Natural killer cell (primary cell): ENCODE results near the gene CPAMD8. TPM values are rescaled to one million over a fixed set of nuclear protein-coding genes. Genes with fewer than 3 reads are reported as not detected.

Experiments
- ATAC-seq, 3 donors: fragments of 150-1000 bp in 2 of 3; fragments of 200-7000 bp in 1 of 3; cut with Tn5 transposase; 1 replicate in 1 of 3; 2 replicates in 2 of 3; pipeline ENCODE4 v1.10.0; 2021; ENCODE audit warnings: mild to moderate bottlenecking in 2 of 3, moderate library complexity in 2 of 3
- DNase-seq, 2 donors: peaks; one replicate each; pipeline versions ENCODE4 v3.0.0 to v3.0.0-alpha.2; 2013 to 2021; ENCODE audit warnings: mixed read lengths in 1 of 2
- H3K27ac ChIP-seq: one replicate; pipeline ENCODE4 v1.5.1; 2013; ENCODE audit warnings: mild to moderate bottlenecking, low read length
- H3K27me3 ChIP-seq: one replicate; pipeline ENCODE4 v1.6.1; 2013; ENCODE audit warnings: low read length; ENCODE audit not compliant: control insufficient read depth, insufficient read depth
- H3K36me3 ChIP-seq: one replicate; pipeline ENCODE4 v1.6.1; 2013; ENCODE audit warnings: low read length; ENCODE audit not compliant: control insufficient read depth, insufficient read depth
- H3K4me1 ChIP-seq: one replicate; pipeline ENCODE4 v1.6.1; 2013; ENCODE audit warnings: low read length; ENCODE audit not compliant: control insufficient read depth, insufficient read depth
- H3K4me3 ChIP-seq: one replicate; pipeline ENCODE4 v1.5.1; 2013; ENCODE audit warnings: low read length
- H3K9me3 ChIP-seq: one replicate; pipeline ENCODE4 v1.6.1; 2013; ENCODE audit warnings: low read length; ENCODE audit not compliant: control insufficient read depth, insufficient read depth
- H3K27ac Mint-ChIP-seq, 2 donors: one replicate each; pipeline ENCODE4 v1.8.0; 2022; ENCODE audit warnings: mild to moderate bottlenecking in 2 of 2, mixed read lengths in 2 of 2, moderate library complexity in 1 of 2
- H3K27me3 Mint-ChIP-seq, 2 donors: one replicate each; pipeline ENCODE4 v1.8.0; 2022; ENCODE audit warnings: low read depth in 2 of 2, mixed read lengths in 2 of 2
- H3K36me3 Mint-ChIP-seq: one replicate; pipeline ENCODE4 v1.8.0; 2022; ENCODE audit warnings: mixed read lengths
- H3K4me1 Mint-ChIP-seq, 2 donors: one replicate each; pipeline ENCODE4 v1.8.0; 2022; ENCODE audit warnings: mixed read lengths in 2 of 2
- H3K4me3 Mint-ChIP-seq: one replicate; pipeline ENCODE4 v1.8.0; 2022; ENCODE audit warnings: mild to moderate bottlenecking, moderate library complexity, mixed read lengths
- H3K9me3 Mint-ChIP-seq, 2 donors: one replicate each; pipeline ENCODE4 v1.8.0; 2022; ENCODE audit warnings: mixed read lengths in 2 of 2
- WGBS: methylation state at CpG from one replicate; pipeline ENCODE4 v1.1.7; 2013; ENCODE audit warnings: missing lambda C conversion rate; ENCODE audit not compliant: insufficient coverage; 5-methylcytosine and 5-hydroxymethylcytosine counted together
- intact Hi-C: fragments of 100-400 bp; cut with micrococcal nuclease; formaldehyde crosslinking; loops from one replicate; pipeline ENCODE4 v1.14.2; 2022
- total RNA-seq, 4 donors: library from RNA; stranded (reverse); fragments of 120-200 nt in 1 of 4; gene quantifications; one replicate each; pipeline versions ENCODE4 v1.2.3 to v1.2.4, GENCODE V29; 2013 to 2022
- TF ChIP-seq, protein P1 (sequence below): fragments of 200-600 bp; IDR thresholded peaks from one replicate; pipeline ENCODE4 v1.8.0; 2022; ENCODE audit warnings: antibody characterized with exemption

Gene CPAMD8
- total RNA-seq, 3 donors from 2014 or later (not counting 1 experiment from before 2014, with no cell fraction given): 3.6 to 4.9 (median 4.7) TPM

DNA sequence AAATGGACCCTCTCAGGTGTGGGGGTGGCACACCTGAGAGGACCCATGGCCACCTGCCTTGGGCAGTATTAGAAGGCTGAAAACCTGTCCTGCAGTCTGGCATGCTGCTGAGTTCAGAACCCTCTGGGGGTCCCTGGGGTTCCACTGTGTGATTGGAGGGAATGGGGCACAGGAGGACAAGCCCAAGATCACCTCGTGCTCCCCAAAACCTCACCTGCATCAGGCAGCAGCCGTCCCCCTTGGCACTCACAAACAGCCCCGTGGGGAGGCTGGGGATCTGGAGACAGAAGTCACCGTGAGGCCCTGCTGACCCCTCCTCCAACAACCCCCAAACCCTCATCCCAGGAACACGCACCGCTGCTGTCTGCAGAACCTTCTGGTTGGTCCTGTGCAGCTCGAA, 123.3 kb downstream of the CPAMD8 start:
- 89% methylated on average over 7 of the region's 7 CpGs for WGBS
- H3K9me3 ChIP-seq: no peaks in the 10 kb centered on the region
- DNase-seq (no peak), ATAC-seq (no peak)
- Mint-ChIP-seq H3K9me3 (no peaks in the 10 kb centered on the region), H3K4me3 (no peak overlapping the region), H3K27me3 (peaks cover 0 to 3% of the 10 kb centered on the region in 2 donors), H3K4me1 (peaks cover 13 to 15% of the 10 kb centered on the region in 2 donors), H3K36me3 (no peaks in the 10 kb centered on the region), H3K27ac (no peak overlapping the region)
- peaks cover 17% of the 10 kb centered on the region for H3K4me1 ChIP-seq
- H3K36me3 ChIP-seq: no peaks in the 10 kb centered on the region
- TF ChIP-seq, protein P1, sequence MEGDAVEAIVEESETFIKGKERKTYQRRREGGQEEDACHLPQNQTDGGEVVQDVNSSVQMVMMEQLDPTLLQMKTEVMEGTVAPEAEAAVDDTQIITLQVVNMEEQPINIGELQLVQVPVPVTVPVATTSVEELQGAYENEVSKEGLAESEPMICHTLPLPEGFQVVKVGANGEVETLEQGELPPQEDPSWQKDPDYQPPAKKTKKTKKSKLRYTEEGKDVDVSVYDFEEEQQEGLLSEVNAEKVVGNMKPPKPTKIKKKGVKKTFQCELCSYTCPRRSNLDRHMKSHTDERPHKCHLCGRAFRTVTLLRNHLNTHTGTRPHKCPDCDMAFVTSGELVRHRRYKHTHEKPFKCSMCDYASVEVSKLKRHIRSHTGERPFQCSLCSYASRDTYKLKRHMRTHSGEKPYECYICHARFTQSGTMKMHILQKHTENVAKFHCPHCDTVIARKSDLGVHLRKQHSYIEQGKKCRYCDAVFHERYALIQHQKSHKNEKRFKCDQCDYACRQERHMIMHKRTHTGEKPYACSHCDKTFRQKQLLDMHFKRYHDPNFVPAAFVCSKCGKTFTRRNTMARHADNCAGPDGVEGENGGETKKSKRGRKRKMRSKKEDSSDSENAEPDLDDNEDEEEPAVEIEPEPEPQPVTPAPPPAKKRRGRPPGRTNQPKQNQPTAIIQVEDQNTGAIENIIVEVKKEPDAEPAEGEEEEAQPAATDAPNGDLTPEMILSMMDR: no peak
- peaks cover 2% of the 10 kb centered on the region for H3K27me3 ChIP-seq
- intact Hi-C loops: no loop called here
- no peak overlapping the region for H3K4me3 ChIP-seq
- no peak overlapping the region for H3K27ac ChIP-seq

DNA sequence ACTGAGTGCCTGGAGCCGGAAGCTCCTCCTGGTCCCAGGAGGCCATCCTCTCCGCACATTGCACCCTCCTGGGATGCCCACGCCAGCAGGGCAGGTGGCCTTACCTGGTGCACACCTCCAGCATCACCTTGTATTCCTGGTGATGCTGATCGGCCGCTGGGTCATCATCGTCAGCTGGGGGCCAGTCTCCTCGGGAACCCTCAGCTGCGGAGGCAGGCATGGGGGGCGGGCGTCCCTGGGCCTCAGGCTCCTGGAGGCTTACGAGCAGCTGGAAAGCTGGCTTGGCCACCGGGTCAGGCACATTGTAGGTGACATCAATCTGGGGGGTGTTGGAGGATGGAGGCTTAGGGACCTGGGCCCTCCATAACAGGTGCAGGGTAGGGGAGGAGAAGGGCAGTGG, 124.1 kb downstream of the CPAMD8 start:
- H3K36me3 Mint-ChIP-seq: no peaks in the 10 kb centered on the region
- no peaks in the 10 kb centered on the region for H3K9me3 ChIP-seq
- peaks cover 0 to 3% of the 10 kb centered on the region in 2 donors for H3K27me3 Mint-ChIP-seq
- no peak overlapping the region for H3K27ac Mint-ChIP-seq
- no peaks in the 10 kb centered on the region for H3K36me3 ChIP-seq
- H3K4me1 Mint-ChIP-seq: peaks cover 14 to 15% of the 10 kb centered on the region in 2 donors
- H3K4me1 ChIP-seq: peaks cover 25% of the 10 kb centered on the region
- no peak for ATAC-seq
- intact Hi-C loops: no loop called here
- TF ChIP-seq, protein P1: no peak
- DNase-seq: no peak
- H3K4me3 ChIP-seq: no peak overlapping the region
- no peaks in the 10 kb centered on the region for H3K9me3 Mint-ChIP-seq
- H3K27ac ChIP-seq: no peak overlapping the region
- peaks cover 2% of the 10 kb centered on the region for H3K27me3 ChIP-seq
- H3K4me3 Mint-ChIP-seq: no peak overlapping the region
- WGBS: 95% methylated on average over 12 of the region's 12 CpGs

DNA sequence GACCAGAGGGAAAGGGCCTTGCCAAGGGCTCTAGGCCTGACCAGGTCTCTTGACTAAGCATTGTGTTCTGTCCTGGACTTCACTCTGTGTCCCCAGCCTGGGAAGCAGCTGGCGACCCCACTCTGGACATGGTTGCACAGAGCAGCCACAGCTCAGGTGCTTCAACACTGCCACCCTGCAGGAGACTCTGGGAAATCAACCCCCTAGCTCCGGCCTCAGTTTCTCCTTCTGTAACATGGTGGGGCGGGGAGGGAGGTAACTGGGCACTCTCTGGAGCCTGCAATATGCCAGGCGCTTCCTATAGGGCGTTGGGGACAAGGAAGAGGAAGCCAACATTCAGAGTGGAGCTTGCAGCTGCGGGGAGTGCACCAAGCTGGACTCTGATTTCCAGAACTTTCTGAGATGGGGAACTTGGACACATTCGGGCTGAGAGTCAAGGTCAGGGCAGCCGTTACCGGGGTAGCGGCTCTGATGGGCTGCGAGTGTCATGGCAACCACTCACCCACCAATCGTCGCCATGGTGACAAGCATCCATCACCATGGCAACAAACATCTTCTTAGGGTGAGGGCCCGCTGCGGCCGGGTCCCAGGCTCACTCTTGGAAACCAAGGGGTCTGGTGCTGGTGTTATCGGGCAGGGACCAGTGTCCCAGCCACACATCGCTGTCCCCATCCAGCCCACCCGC, 125.0 kb downstream of the CPAMD8 start:
- no peak for ATAC-seq
- H3K4me3 ChIP-seq: no peak overlapping the region

More for the DNA sequence above, 125.0 kb downstream of the CPAMD8 start:
- Mint-ChIP-seq H3K4me3 (no peak overlapping the region), H3K27ac (no peak overlapping the region), H3K36me3 (no peaks in the 10 kb centered on the region), H3K27me3 (peaks cover 0 to 3% of the 10 kb centered on the region in 2 donors), H3K4me1 (peaks cover 14 to 21% of the 10 kb centered on the region in 2 donors), H3K9me3 (no peaks in the 10 kb centered on the region)
- no peaks in the 10 kb centered on the region for H3K9me3 ChIP-seq
- no peaks in the 10 kb centered on the region for H3K36me3 ChIP-seq
- H3K4me1 ChIP-seq: peaks cover 31% of the 10 kb centered on the region
- DNase-seq: no peak
- TF ChIP-seq, protein P1: no peak
- H3K27ac ChIP-seq: no peak overlapping the region
- peaks cover 2% of the 10 kb centered on the region for H3K27me3 ChIP-seq
- intact Hi-C loops: no loop called here
- whole genome bisulfite sequencing: 86% methylated on average over 19 of the region's 19 CpGs
